NCI-H2107 (cell line): ENCODE measurements around the gene SPA17.

Source experiments
- DNase-seq: peaks from one replicate; lab custom pipeline; 2025; lab: John Stamatoyannopoulos, UW

The SPA17 gene

DNA sequence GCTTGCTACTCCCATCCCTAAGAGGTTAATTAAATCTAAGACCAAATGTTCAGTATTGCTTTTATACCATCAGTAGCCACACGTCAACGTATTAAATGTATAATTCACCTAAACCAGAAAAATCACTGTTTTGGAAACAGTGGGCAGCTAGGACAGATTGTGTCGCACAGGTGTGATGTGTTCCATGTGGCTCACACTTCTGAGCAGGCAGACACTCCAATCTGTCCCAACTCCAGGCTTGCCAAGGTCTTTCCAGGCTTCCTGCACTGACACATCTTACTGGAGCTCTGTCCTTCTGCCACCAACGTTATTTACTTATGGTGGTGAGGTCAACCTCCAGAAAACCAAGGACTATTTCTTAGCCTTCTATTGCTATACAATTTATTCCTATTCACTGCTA, 11.6 kb upstream of the SPA17 start:
- no peak for DNase-seq

DNA sequence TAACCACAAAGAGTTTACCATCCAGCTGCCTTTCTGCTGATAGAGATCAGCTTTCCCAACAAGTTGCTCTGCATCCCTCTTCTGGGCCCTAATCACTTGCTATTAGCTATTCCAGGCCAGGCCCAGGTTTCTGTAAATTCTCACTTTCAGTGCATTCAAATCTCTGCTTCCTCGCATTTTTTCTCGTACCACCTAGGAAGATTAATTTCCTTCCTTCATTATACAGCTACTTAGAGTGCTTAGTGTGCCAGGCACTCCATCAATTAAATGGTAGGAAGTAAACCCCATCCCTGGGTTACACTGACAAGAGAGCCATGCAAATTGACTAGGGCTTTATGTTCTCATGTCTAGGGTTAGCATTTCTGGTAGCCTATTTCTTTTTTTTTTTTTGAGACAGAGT, 9.8 kb upstream of the SPA17 start:
- DNase-seq: no peak

DNA sequence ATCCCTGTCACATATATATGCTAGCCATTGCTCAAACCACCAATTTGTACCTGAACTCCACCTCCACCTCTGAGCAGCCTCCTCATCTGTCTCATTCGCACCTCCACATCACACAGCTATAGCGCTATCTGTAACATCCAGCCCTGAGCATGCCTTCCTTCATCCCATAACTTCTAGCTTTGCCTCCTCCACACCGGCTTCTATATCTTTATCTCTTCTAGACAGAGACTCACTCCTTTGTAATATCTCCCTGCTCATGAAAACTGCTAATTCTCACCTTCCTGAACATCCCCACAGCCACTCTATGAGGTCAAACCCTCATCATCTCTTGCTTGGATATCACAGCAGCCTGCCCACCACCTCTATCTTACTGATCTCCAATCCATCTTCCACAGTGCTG, 6.1 kb upstream of the SPA17 start:
- no peak for DNase-seq

DNA sequence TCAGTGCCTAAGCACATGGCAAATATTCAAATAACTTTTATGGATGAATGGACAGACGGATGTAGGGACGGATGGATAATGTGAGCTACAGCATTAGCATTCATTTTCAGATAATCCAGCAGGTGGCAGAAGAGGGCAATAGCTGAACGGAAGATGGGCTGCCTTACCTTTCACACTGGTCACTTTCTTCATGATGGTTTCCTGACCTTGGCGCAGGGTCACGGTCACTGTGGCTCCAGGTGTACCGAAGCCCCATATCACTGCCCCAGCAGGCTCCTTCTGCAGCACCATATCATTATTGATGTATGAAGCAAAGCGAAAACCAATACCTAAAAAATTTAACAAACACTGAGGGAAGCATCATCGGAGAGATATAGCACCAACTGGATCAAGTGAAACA, 4.5 kb upstream of the SPA17 start:
- no peak for DNase-seq

DNA sequence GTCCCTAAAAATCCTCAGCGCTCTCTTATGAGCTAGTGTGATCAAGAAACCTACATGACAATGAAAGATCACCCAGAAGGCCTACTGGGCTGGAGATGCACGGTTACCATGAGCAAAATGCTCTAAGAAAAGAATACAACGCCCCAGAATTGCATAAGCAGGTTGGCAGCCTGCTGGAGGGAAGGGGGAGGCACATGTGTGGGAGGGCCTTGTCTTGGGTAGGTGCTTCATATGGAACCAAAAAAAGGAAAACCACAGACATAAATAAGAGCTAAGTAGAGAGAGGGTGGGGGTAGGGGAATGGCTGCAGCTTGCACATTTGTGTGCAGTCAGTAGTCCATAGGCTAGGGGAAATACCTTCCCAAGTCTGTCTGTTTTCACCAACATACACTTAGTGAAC, 3.0 kb upstream of the SPA17 start:
- DNase-seq: no peak

- DNase-seq: no peak
These were observed 1.0 kb upstream of the SPA17 start for GRCh38 chr11:124672536-124673215.

- DNase-seq: no peak
These were observed 439 bp downstream of the SPA17 start for GRCh38 chr11:124674168-124674517.

DNA sequence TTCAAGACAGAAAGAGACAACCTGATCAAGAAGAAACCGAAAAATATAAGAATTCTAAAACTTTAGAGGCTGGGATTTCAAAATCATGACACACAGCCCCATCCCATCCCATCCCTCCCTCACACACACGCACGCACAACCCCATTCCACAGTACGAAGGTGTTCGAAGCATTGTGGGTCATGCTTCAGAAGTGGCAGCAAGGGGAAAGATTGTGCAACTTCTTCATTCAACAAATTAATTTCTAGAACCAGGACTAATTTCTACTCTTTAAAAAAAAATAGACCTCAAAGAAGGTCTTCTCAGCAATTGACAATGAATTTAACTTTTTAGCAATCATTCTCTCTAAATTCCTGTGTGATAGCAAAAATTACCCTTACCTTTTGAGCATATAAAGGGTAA, 867 bp downstream of the SPA17 start:
- DNase-seq: no peak

- DNase-seq: no peak
These were observed 2.7 kb downstream of the SPA17 start for GRCh38 chr11:124676386-124676785.

GRCh38 chr11:124678416-124678815, 4.7 kb downstream of the SPA17 start:
- DNase-seq: no peak

GRCh38 chr11:124681421-124681820, 7.7 kb downstream of the SPA17 start:
- DNase-seq: no peak

DNA sequence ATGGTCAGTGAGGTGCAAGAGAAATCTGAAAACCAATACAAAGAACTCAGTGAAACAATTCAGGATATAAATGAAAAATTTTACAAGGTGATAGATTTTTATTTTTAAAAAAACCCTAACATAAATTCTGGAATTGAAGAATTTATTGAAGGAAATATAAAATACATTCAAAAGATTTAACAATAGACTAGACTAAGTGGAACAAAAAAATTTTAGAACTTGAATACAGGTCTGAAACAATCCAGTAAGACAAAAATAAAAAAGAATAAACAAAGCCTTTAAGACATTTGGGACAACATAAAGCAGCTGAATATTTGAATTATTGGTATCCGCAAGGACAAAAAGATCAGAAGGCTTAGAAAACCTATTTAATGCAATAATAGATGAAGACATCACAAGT, 8.7 kb downstream of the SPA17 start:
- no peak for DNase-seq

DNA sequence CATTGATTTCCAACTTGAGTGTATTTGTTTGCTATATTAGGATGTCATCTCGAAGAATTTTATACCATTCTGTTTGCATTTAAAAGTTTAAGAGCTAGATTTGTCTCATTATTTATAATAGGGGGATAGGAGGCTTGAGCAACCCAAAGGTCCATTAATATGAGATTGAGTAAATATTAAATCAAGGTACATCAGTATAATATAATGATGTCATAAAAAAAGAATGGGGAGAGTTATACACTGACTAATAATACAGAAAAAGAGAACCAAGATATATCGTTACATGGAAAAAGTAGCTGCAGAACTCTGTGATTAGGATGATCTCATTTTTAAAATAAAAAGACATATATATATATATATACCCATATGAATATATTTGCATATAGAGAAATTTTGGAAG, 19.4 kb downstream of the SPA17 start:
- no peak for DNase-seq

DNA sequence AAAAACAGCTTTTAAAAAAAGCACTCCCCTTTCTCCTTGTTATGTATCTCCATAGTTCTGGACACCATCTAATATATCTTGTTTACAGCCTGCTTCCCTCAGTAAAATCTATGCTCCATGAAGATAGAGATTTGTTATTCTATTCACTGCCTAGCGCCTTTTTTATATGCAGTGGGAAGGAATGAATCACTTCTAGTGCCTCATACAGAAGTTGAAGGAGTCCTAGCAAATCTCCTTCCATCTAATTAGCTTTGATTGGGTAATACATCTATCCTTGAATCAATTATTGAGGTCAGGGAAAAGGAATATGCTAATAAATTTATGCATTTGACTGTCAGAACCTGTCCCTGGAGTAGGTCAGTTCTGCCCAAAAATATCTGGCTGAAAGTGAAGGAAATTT, 25.8 kb downstream of the SPA17 start:
- no peak for DNase-seq

DNA sequence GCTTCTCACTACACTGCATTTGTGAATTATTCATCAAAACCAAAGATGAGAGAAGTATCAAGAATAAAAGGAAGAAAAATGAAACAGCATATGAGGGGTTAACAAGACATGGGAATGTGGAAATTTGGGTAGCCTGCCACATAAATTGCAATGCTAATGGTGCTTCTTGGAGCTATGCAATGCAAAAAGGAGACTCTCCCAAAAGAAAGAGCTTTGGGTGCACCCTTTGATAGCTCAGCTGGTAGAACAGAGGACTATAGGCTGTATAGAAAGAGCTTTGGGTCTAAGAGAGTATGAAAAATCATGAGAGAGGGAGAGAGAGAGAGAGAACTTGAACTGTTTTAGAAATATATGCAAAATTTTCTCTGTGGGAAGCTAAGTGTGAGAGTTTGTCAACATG, 26.3 kb downstream of the SPA17 start:
- no peak for DNase-seq

GRCh38 chr11:124707829-124708228, 34.1 kb downstream of the SPA17 start:
- DNase-seq: no peak

- DNase-seq: no peak
These were observed 38.7 kb downstream of the SPA17 start for GRCh38 chr11:124712392-124712791.

DNA sequence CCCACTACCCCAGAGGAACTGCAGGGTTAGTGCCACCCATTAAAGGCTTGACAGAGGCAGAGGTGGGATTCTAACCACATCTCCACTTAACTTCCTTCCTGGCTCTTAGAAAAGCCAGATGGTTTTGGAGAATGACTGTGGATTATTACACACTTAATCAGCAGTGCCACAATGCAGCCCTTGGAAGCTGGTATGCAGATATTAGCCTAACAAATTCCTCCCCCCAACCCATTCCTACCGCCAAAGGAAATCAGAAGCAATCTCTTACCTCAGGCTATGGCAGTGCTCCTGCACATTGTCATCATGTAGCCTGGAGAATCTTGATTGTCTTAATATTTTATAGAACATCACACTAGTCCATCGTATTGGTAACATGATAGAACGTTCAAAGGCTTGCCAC, 42.9 kb downstream of the SPA17 start:
- no peak for DNase-seq

GRCh38 chr11:124717421-124717785, 43.7 kb downstream of the SPA17 start:
- DNase-seq: no peak

DNA sequence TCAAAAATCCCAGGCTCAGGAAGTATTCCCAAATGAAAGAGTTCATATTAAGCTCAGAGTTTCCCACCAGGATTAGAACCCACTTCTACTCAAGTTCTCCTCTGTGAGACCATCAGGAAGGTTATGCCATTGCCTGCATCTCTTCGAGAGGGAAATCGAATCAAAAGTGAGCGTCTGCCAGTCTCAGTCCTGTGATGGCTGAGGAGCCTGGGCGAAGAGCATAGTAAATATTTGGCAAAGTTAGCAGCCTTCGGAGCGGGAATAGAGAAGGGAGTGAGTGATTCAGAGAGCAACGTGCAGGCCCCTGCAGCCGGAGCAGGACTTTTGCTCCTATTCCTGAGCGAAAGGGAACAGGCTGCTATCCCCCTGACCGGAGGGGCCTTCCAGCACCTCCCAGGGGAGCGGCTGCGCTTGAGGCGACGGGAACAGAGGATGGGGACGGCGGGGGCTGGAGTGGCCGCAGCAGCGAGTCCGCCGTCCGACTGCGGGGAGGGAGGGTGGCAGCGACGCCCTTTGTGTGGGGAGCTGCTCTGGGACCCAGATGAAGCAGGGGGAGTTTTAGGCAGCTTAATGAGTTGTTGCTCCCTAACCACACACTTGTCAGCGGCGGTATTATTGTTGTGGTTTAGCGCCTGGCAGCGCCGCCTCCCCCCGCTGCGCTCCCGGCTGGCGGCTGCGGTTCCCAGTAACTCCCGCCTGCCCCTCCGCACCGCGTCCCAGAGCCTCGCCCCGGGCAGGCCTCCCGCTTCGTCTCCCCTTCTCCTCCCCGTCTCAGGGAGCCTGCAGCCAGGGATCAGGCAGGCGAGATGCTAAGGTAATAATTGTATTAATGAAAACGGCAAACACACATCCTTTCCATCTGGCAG, 44.3 kb downstream of the SPA17 start:
- no peak for DNase-seq

GRCh38 chr11:124718801-124719200, 45.1 kb downstream of the SPA17 start:
- no peak for DNase-seq

- DNase-seq: no peak
These were observed 45.8 kb downstream of the SPA17 start for GRCh38 chr11:124719534-124719933.

- DNase-seq: no peak
These were observed 48.5 kb downstream of the SPA17 start for GRCh38 chr11:124722176-124722575.
